Left renal pelvis (tissue), 4 donors: ENCODE measurements around the gene IFT25. TPM values are rescaled to one million over a fixed set of nuclear protein-coding genes. Genes with fewer than 3 reads are reported as not detected.
"Not testable (repeated sequence)": the region's sequence is repeated elsewhere in the genome, so short reads cannot be mapped to it uniquely, and the experiment has no call there.

Source experiments
- DNase-seq, 4 donors: peaks; one replicate each; pipeline ENCODE4 v3.0.0-alpha.2; 2013; ENCODE audit warnings: low read depth in 4 of 4, low spot score in 3 of 4
- polyA plus RNA-seq, 4 donors: library from polyadenylated mRNA; unstranded; fragments of 120-200 nt; gene quantifications; one replicate each; pipeline ENCODE4 v1.2.1, GENCODE V29; 2013; ENCODE audit not compliant: insufficient read length in 4 of 4

The IFT25 gene
- 10 to 100 TPM; 40.4 to 59.8 (median 50.3) TPM for polyA plus RNA-seq

DNA sequence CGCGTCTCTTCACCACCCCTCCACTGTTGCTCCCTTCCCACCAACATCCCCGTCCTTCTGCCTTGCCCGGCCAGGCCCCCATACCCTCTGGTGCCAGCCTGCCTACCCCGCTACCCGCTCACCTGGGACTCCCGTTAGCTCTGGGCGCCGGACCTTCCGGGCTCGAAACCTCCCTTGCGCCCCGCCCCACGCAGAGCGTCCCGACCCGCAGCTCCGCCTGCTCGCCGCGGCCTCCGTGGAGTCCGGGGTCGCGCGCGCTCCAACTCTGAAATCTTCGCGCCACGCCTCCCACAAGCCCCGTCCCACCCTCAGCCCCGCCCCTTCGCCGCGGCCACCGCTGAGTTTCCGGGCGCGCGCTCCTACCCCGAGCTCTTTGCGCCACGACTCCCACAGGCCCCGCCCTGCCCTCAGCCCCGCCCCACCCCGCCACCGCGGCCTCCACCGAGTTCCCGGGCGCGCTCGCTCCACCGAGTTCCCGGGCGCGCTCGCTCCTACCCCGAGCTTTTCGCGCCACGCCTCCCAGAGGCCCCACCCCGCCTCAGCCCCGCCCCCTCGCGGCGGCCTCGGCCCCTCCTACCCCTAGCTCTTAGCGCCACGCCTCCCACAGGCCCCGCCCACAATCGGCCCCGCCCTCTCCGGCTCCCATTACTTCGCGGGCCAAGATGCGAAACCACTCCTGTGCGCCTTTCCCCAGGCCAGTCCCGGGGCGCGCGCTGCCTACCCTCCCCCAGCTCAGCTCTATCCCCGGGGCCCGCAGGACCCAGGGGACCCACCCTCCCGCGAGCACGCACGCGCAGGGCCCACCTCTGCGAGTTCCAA, at the start of gene IFT25:
Gene IFT25 (minus strand): TSS at position 267 of the 819 bp plus-strand sequence. CDS start 5,617 bp downstream, outside the sequence.
- DNase-seq = peak; percentile 84 to 92 (median 90)

DNA sequence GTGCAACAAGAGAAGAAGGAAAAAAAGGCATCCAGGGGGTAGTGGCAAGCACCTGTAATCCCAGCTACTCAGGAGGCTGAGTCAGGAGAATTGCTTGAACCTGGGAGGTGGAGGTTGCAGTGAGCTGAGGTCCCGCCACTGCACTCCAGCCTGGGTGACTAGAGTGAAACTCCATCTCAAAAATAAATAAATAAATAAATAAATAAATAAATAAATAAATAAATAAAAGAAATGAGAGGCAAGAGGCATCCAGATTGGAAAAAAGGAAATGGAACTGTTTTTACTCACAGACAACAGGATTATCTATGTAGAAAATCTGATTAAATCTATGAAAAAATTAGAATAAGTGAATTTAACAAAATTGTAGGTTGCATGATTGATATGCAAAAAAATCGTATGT, 49.0 kb upstream of the IFT25 start:
- not testable (repeated sequence) for DNase-seq

DNA sequence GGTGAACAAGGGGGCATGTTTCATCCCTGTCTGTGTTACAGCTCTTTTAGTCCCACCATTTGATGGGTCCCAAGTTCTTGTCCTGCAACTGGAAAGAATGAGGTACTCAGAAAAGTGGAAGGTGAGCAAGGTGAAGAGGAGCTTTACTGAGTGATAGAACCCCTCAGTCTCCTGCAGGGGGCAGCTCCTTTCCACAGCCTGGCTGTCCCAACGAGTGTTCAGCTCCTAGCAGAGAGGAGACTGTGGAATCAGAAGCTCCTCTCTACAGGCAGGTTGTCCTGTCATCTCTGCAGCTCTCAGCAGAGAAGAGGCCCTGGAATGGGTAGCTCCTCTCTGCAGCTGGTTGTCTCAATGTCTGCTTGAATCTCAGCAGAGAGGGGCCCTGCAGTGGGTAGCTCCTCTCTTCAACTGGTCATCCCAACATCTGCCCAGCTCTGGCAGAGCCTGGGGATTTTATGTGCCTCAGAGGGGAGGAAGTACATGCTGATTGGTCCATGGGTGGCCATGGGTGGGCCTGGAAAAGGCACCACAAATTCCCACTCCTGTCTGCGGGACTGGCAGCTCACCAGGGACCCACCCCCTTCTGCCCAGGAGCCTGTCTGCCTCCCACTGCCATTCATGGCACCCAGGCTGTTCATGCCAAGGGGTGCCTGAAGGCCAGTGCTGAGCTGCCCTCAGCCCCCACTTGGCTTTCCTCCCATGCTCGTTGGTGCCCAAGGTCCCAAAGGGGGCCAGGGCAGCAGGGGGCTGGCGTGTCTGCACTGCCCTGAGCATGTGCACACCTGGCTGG, 46.8 kb upstream of the IFT25 start:
- no peak for DNase-seq

DNA sequence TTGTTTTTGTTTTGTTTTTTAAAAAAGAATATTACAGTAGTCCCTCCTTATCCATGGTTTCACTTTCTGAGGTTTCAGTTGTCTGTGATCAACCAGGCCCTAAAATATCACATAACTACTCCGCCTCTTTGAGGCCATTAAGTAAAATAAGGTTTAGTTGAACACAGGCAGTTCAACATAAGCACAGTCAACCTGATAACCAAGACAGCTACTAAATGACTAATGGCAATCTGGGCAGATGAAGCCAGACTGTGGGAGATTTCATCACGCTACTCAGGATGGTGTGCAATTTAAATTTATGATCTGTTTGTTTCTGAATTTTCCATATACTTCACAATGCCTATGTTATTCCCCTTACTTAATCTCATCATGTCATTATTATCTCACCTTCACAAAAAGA, 42.4 kb upstream of the IFT25 start:
- no peak for DNase-seq

DNA sequence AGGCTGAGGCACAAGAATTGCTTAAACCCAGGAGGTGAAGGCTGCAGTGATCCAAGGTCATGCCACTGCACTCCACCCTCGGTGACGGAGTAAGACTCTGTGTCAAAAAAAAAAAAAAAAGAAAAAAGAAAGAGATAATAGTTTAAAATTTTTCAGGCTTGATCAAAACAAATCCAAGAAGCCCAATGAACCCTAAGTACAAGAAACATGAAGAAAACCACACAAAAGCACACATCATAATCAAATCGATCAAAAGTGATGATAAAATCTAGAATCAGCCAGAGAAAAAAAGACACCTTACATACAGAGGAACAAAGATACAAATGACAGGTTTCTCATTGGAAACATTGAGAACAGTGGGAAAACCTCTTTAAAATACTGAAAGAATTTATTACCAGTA, 41.0 kb upstream of the IFT25 start:
- DNase-seq = no peak

DNA sequence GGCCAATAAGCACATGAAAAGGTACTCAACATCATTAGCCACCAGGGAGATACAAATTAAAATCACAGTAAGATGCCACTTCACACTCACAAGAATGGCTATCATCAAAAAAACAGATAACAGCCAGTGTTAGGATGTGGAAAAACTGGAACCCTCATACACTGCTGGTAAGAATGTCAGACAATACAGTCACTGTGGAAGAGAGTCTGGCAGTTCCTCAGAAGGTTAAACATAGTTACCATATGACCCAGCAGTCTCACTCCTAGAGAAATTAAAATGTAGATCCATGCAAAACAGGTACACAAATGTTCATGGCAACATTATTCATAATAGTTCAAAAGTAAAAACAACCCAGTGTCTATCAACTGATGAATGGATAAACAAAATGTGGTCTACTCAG, 39.2 kb upstream of the IFT25 start:
- no peak for DNase-seq

DNA sequence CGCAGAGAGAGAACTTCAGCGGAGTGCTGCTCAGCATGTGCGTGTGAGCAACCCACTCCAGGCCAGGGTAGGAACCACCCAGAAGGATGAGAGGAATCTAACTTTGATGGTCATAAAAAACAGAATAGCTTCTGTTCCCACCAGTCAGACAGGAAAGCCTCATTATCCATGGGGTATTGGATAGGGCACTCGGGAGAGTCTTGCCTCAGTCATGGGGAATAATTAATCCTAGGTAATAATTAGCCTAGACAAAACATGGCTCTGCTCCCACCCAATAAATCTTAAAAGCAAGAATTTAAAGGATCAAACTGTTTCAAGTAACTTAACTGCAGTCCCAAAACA, 37.2 kb upstream of the IFT25 start:
- peak; percentile 22 to 30 (median 22) for DNase-seq

DNA sequence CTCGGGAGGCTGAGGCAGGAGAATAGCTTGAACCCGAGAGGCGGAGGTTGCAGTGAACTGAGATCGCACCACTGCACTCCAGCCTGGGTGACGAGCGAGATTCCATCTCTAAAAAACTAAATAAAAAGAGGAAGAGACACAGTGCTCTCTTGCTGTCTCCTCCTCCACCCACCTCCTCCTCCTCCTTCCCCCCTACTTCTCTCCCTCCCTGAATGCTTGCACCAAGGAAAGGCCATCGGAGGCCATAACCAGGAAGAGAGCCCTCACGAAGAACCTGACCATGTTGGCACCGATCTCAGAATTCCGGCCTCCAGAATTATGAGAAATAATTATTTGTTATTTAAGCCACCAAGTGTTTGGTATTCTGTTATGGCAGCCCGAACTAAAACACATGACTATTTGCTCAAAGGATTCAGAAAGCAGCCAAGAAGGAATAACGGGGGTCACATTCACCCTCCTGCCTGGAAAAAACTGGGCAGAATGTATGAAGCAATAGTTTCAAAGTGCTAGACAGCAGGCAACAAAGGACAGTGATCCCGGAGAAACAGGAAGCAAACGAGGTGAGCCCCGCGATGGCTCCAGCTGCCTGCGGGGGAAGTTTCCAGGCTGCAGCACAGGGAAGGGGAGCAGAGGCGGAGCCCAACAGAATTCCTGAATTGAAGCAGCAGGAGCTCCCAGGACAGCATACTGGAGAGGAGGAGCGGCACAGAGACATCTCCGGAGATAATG, 36.7 kb upstream of the IFT25 start:
- peak; percentile 24 to 39 (median 34) for DNase-seq

DNA sequence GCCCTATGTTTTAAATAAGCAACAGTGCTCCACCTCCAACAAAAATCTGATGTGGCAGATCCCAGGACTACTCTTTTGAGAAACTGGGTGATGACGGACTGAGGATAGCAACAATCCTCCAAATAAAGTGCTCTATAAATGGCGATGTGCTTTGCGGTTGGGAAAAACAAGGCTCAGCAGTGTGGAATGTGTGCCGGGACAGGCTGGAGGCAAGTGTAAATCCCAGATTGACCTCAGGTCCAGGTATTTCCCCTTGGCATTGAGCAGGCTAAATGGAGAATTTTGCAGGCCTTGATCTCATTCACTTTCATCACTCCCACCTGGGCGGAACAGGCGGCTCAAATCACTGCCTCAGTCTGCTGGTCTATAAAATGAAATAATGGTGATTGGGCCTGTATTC, 35.7 kb upstream of the IFT25 start:
- DNase-seq = no peak

DNA sequence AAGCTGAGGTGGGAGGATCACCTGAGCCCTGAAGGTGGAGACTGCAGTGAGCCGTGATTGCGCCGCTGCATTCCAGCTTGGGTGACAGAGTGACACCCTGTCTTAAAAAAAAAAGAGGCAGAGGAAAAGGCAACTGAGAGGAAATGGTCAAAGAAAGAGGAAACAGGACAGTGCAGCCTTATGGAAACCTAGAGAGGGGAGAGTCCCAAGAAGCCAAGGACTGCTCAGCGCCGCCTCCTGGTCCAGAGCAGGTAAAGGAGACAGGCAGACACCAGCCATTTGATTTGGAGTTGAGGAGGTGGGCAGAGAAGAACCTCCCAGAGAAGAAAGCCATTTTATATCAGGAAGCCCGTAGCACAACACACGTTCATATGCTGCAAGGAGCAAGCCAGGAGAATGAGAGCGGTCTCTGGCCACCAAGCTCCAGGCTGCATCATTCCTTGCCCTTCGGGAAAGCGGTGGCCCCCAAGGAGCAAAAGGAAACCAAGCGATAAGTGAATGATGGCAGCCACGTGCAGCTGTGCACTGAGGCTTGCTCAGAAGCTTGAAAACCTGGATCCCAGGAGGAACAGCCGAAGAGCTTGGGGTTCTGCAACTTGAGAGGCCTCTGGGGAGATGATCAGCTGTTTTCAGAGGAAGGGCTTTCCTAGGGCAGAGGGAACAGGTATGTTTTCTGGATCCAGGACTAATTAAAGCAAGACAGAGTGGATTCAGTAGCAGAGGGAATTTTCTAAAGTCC, 34.4 kb upstream of the IFT25 start:
- DNase-seq = no peak

DNA sequence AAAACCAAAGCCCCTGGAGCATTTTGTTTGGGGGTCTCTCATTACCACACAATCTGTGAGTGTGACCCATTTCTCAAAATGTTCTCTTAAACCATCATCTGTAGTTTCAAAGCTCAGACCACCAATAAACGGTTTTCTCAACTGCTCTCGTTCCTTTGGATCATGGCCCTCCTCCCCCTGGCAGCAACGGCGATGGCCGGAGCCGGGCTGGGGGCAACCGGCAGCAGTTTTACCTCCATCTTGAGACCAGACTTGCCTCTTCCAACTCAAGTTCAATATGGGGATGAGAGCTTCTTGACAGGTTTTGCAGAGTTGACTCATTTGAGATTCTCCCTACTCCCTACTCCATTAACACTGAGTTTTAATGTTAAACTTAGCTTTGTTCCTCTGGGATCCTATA, 30.4 kb upstream of the IFT25 start:
- no peak for DNase-seq

DNA sequence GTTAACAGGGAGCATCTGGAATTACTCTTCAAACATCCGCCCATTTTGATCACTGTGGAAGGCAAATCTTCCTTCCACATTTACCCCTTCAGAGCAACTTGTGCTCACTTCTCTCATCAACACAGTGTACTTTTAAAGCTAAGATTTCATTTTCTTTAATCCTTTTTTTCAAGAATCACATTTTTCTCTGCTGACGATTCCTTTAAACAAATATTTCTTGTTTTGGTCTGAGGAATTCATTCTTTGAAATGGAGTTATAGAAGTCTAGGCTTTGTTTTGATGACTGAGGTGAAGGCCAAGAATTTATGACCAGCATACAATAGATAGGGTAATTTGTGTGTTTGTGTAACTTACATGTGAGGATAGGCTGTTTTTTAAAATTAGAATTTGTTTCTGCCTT, 26.2 kb upstream of the IFT25 start:
- no peak for DNase-seq

DNA sequence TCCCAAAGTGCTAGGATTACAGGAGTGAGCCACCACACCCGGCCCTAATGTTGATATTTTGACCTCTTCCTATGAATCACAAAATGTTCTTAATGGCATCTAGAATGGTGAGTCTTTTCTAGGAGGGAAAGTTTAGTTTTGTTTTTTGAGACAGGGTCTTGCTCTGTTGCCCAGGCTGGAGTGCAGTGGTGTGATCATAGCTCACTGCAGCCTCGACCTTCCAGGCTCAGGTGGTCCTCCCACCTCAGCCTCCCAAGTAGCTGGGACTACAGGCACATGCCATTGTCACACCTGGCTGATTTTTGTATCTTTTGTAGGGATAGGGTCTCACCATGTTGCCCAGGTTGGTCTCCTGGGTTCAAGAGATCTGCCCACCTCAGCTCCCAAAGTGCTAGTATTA, 23.8 kb upstream of the IFT25 start:
- DNase-seq = not testable (repeated sequence)

DNA sequence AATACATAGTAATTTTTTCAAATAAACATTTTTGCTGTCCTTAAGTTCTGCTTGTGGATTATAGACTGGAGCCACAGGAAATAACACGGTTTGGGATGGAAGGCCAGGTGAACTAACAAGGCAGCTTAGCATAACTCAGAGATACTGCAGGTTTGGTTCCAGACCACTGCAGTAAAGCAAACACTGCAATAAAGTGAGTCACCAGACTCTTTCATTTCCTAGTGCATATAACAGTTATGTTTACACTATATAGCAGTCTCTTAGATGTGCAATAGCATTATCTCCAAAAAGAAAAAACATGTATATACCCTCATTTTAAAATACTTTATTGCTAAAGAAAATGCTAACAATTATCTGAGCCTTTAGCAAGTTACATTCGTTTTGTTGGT, 22.6 kb upstream of the IFT25 start:
- no peak for DNase-seq

DNA sequence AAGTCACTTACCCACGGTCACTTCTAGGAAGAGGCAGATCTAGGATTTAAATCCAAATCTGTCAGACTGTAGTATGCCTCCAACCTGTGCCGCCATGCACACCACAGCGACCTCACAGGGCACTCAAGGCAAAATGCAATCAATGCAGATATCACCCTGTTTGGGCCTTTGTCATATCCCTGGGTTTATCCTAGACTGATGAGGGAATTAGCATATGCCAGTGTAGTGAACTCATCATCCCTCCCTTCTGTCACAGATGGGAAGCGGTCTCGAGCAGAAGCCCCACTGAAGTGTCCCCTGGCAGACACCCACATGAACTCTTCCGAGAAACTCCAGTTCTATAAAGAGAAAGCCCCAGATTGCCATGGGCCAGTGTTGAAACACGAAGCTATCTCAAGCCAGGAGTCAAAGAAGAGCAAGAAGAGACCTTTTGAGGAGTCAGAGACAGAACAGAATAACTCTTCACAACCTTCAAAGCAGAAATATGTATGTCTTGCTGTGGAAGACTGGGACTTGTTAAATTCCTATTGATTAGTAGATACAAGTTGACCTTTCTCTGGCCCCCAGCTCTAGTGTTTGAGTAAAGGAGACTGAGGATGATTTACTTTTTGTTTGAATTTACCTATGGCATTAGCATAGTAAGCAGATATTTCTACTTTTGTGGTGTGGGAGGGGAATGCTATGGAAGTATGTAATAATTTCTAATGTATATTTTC, 22.1 kb upstream of the IFT25 start:
- DNase-seq = no peak

DNA sequence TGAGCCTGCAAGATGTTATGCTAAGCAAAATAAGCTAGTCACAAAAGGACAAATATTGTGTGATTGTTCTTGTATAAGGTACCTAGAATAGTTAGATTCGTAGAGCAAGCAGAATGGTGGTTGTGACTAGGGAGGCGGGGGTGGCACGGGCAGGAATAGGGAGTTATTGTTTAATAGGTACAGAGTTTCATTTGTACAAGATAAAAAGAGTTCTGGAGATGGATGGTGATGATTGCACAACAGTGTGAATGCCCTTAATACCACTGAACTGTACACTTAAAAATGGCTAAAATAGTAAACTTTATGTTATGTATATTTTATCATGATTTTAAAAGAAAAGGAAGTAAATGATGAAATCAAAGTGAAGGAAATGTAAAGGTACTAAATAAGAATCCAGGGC, 21.3 kb upstream of the IFT25 start:
- no peak for DNase-seq

DNA sequence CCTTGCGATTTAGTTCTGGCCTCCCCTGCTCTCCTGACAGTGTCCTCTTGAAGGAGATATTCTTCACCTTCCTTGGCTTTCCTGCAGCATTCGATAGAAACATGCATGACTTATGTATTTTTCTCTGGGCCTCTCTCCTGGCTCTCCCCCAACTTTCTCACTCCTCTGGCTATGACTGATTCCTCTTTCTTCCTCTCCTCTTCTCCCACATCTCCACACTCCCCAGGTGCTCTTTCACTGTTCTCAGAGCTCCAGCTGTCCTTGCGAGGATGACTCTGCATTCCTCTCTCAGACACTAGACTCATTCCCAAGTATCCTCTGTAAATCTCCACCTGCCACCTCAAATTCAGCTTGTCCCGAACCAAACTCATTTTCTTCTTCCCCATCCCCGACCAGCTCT, 18.6 kb upstream of the IFT25 start:
- no peak for DNase-seq

DNA sequence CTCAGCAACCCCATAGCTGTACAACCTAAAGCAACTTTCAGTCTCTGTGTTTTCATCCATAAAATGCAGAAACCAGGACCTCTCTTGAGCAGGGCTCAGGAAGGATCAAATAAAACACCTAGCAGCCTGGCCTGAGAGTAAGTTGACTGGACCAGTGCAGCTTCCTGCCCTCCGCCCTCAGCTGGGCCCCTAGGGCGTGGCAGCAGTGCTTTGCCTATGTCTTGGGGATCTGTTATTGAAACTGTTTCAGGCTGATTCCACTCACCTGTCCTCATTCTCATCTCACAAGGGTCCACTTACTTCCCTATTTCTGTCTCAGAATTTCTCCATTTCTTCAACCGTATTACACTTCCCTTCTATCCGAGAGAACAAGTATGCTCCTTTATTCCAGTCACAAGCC, 18.0 kb upstream of the IFT25 start:
- DNase-seq = no peak

DNA sequence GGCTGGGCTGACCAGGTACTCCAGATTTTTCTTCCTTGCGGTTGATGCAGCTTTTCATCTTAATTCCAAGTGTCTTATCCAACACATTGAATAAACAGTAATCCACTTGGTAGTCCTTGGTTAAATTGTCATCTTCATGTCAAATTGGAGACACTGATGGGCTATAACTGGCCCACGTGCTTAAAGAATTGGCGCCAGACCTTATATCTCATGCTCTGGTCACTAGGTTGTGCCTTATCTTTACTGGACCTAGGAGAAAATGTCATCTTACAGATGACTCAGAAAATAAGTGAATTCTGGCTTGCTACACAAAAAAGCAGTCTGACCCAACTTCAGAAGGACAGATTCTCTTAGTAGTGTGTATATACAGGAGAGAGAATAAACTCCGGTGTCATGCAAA, 16.9 kb upstream of the IFT25 start:
- no peak for DNase-seq

DNA sequence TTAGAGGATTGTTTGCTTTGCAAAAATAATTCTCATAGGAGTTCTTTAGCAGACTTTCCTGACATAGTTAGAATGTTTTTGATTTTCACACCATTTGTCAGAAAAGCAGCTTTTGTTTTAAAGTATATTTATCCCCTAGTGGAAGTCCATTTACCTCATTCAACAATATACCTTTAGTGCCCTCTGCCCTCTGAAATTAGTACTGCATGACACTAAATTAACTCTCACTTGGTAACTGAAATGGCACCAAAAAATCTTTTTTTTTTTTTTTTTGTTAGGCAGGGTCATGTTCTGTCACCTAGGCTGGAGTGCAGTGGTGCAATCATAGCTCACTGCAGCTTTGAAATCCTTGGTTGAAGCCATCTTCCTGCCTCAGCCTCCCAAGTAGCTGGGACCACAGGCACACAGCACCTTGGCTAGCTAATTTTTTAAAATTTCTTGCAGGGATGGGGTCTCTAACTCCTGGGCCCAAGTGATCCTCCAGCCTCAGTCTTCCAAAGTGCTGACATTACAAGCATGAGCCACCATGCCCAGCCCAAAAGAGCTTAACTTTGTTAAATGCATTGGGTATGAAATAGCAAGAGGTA, 14.3 kb upstream of the IFT25 start:
- no peak for DNase-seq
